Nephron (organoid): ENCODE measurements around the gene STAMBP.
"Not testable (repeated sequence)": the region's sequence is repeated elsewhere in the genome, so short reads cannot be mapped to it uniquely, and the experiment has no call there.

Experiments used
- H3K27ac Mint-ChIP-seq, 3 experiments: 2 replicates each; pipeline ENCODE4 v1.8.0; 2020; ENCODE audit warnings: mixed read lengths in 3 of 3, mild to moderate bottlenecking in 2 of 3, moderate library complexity in 1 of 3
- H3K27me3 Mint-ChIP-seq: 2 replicates; pipeline ENCODE4 v1.8.0; 2021; ENCODE audit warnings: low read depth, mild to moderate bottlenecking, moderate library complexity, mixed read lengths
- H3K36me3 Mint-ChIP-seq: 2 replicates; pipeline ENCODE4 v1.8.0; 2020; ENCODE audit warnings: low read depth, mixed read lengths
- H3K4me1 Mint-ChIP-seq: 2 replicates; pipeline ENCODE4 v1.8.0; 2020; ENCODE audit warnings: mixed read lengths
- H3K4me3 Mint-ChIP-seq, 3 experiments: 2 replicates each; pipeline ENCODE4 v1.8.0; 2020; ENCODE audit warnings: mild to moderate bottlenecking in 3 of 3, mixed read lengths in 3 of 3, moderate library complexity in 2 of 3
- H3K9me3 Mint-ChIP-seq: 2 replicates; pipeline ENCODE4 v1.8.0; 2020; ENCODE audit warnings: mixed read lengths
- CTCF ChIP-seq, 3 experiments: fragments of 200-600 bp; sonication (generic); IDR thresholded peaks; one replicate each; pipeline ENCODE4 v1.5.0; 2021; ENCODE audit warnings: antibody characterized with exemption in 3 of 3; ENCODE audit not compliant: unreplicated experiment in 3 of 3

The STAMBP gene

GRCh38 chr2:73828818-73829570, at the start of gene STAMBP:
STAMBP (plus strand) TSS chr2:73828961; CDS start chr2:73830857, 1,896 bp downstream.
- H3K27me3 Mint-ChIP-seq = peaks cover 12% of the 10 kb centered on the region
- H3K9me3 Mint-ChIP-seq = no peaks in the 10 kb centered on the region
- H3K36me3 Mint-ChIP-seq = peaks cover 18% of the 10 kb centered on the region
- peak within 1 kb of the TSS; percentile 56 to 97 (median 78) for H3K27ac Mint-ChIP-seq
- peak within 1 kb of the TSS; percentile 97 to 99 (median 98) for H3K4me3 Mint-ChIP-seq
- no peak for TF ChIP-seq CTCF (IDR thresholded peaks at IDR 0.05; ENCODE audit: unreplicated experiment in 3 of 3)
- peaks cover 29% of the 10 kb centered on the region for H3K4me1 Mint-ChIP-seq

DNA sequence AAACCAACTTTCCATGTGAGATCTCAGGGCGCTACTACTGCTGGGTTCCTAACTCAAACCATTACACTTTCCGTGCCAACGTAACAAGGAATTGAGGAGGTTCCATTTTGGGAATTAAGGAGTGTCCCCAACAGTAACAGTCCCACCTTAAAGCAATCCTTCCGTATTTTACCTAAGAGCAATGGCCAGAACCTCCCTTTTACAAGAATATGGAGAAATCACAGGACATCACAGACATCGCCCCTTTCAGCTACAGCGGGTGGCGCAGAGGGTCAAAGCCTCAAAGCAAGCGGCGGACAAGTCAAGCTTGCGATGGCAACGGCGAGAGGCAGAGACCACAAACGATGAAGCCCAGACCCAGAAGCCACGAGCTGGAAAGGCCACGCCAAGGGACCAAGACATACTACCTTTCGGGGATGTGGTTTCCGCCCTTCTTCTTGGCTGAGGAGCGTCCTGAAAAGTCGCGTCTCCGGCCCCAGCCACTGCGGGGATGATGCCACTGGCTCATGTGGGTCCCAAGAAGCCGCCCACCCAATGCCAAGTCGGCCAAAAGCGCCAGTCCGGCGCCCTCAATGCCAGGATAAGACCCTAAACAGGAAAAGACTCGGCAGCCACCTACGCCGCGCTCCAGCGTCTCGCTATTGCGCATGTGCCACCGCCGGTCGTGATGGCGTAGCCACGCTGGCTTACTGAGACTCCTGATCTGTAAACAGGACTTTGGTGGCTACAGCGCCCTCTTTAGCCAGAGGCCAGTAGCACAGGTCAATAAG, 49.1 kb upstream of the STAMBP start, which contains the start of gene DUSP11:
DUSP11 (minus strand) TSS at position 637 of the 770 bp plus-strand sequence; CDS start at position 508, 129 bp downstream.
- peak within 1 kb of the TSS; percentile 94 to 97 (median 96) for H3K27ac Mint-ChIP-seq
- H3K27me3 Mint-ChIP-seq = peaks cover 6% of the 10 kb centered on the region
- no peaks in the 10 kb centered on the region for H3K9me3 Mint-ChIP-seq
- H3K4me1 Mint-ChIP-seq = peaks cover 22% of the 10 kb centered on the region
- peak; percentile 92 to 95 (median 93) for TF ChIP-seq CTCF (IDR thresholded peaks at IDR 0.05; ENCODE audit: unreplicated experiment in 3 of 3)
- H3K36me3 Mint-ChIP-seq = peaks cover 28% of the 10 kb centered on the region
- H3K4me3 Mint-ChIP-seq = peak within 1 kb of the TSS; percentile 98 to 100 (median 99)

DNA sequence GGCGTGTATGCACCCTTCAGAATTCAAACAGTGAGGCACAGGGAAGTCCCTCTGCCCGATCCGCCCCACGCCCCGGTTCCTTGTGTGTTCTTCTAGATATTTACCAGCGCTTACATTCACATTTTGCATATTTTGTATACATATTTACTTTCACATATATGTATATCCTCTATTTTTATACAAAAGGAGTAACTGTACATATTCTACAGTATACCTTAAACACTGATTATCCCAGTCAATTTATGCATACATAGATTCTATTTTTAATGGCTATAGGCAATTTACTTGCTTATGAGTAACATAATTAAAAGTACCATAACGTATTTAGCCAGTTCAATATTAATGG, 48.6 kb upstream of the STAMBP start:
- TF ChIP-seq CTCF (IDR thresholded peaks at IDR 0.05; ENCODE audit: unreplicated experiment in 3 of 3) = no peak
- H3K27me3 Mint-ChIP-seq = peaks cover 6% of the 10 kb centered on the region
- no peaks in the 10 kb centered on the region for H3K9me3 Mint-ChIP-seq
- peaks cover 23% of the 10 kb centered on the region for H3K36me3 Mint-ChIP-seq
- H3K4me3 Mint-ChIP-seq = peak overlapping the region; percentile 98 to 100 (median 99)
- peaks cover 22% of the 10 kb centered on the region for H3K4me1 Mint-ChIP-seq
- H3K27ac Mint-ChIP-seq = peak overlapping the region; percentile 94 to 97 (median 96)

- peaks cover 13% of the 10 kb centered on the region for H3K4me1 Mint-ChIP-seq
- H3K27me3 Mint-ChIP-seq, H3K27ac Mint-ChIP-seq, H3K36me3 Mint-ChIP-seq, H3K9me3 Mint-ChIP-seq, H3K4me3 Mint-ChIP-seq: not testable (repeated sequence)
Measured at GRCh38 chr2:73783402-73783801, 45.4 kb upstream of the STAMBP start.

DNA sequence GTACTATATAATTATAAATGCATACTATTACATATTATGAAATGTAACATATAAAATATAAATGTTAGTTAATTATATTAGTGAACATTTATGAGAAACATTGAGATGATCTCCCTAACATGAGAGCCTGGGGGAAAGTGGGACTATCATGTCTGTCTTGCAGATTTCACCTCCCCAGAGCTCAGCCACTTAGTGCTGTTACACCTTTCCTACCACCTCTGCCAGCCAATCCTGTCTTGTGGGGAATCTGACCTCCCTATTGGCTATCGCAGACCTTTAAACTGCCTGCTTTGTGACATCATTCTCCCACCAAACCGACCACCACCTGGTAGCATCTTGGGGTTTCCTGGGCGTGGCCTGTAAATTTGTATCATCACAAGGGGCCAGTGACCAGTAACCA, 44.9 kb upstream of the STAMBP start, which contains the start of gene C2orf78:
C2orf78 (plus strand) TSS at position 301 of the 400 bp plus-strand sequence. CDS start 127 bp downstream, outside the sequence.
- H3K4me3 Mint-ChIP-seq, H3K36me3 Mint-ChIP-seq: not testable (repeated sequence)

DNA sequence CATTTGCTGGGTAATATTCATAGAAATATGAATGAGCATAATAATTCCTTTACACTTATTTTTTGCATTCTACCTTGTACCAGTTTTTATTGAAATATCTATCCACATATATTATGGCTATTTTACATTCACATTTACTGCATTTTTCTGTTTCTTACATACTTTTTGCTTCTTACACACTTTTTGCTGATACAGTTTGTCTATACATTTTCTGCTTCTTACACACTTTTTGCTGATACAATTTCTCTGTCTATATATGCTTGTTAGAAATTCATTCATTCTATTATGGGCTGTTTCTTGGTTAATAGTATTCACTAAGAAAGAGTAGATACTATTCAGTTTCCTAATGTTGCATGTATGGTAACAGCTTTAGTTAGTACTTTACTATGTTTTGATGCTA, 16.9 kb upstream of the STAMBP start:
- TF ChIP-seq CTCF (IDR thresholded peaks at IDR 0.05; ENCODE audit: unreplicated experiment in 3 of 3) = no peak
- Mint-ChIP-seq H3K4me1 (no peaks in the 10 kb centered on the region), H3K27ac (no peak overlapping the region), H3K36me3 (no peaks in the 10 kb centered on the region), H3K4me3 (no peak overlapping the region), H3K9me3 (no peaks in the 10 kb centered on the region), H3K27me3 (peaks cover 42% of the 10 kb centered on the region)

More for the DNA sequence above, 44.9 kb upstream of the STAMBP start, which contains the start of gene C2orf78:
- peaks cover 10% of the 10 kb centered on the region for H3K4me1 Mint-ChIP-seq
- H3K27me3 Mint-ChIP-seq, H3K27ac Mint-ChIP-seq, H3K9me3 Mint-ChIP-seq: not testable (repeated sequence)
